Measurements from ENCODE around the gene GREB1.
A peak's percentile ranks its signal among the peaks of the same experiment; 100 is the strongest.

GREB1 gene

GRCh38 chr2:11691076-11691660 lies 157.3 kb downstream of the GREB1 start:
- DNase-seq, result peak; percentile 59

Data from GF-D8 (cell line).